ENCODE measurements around the gene LGALS13. TPM values are rescaled to one million over a fixed set of nuclear protein-coding genes. Genes with fewer than 3 reads are reported as not detected.

The LGALS13 gene, protein sequence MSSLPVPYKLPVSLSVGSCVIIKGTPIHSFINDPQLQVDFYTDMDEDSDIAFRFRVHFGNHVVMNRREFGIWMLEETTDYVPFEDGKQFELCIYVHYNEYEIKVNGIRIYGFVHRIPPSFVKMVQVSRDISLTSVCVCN
- not detected in 2 replicates for total RNA-seq

DNA sequence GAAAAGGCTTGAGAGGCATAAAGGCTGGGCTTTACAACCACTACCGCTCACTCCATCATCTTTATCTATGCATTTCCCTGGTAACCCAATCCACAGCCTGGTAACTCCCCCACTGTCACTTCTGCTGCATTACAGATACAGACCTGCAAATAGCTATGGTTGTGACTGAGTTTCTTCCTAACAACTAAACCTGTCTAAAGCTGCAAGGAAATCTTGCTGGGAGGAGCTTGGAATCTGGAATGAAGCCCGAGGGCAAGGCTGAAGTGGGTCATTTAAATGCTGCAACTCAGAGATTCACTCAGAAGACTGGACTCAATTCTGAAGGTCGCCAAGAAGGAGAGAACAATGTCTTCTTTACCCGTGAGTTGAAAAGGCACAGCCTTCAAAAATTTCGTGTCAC is at the start of gene LGALS13:
Gene LGALS13, plus strand, starts transcription at position 301 of the 400 bp plus-strand sequence. Its CDS starts 45 bp downstream, at position 346.
- DNase-seq (ENCODE audit: low read depth), result no peak
- H3K4me3 ChIP-seq (ENCODE audit: low read depth, low read length), result no peak within 1 kb of the TSS
- TF ChIP-seq, protein P1, sequence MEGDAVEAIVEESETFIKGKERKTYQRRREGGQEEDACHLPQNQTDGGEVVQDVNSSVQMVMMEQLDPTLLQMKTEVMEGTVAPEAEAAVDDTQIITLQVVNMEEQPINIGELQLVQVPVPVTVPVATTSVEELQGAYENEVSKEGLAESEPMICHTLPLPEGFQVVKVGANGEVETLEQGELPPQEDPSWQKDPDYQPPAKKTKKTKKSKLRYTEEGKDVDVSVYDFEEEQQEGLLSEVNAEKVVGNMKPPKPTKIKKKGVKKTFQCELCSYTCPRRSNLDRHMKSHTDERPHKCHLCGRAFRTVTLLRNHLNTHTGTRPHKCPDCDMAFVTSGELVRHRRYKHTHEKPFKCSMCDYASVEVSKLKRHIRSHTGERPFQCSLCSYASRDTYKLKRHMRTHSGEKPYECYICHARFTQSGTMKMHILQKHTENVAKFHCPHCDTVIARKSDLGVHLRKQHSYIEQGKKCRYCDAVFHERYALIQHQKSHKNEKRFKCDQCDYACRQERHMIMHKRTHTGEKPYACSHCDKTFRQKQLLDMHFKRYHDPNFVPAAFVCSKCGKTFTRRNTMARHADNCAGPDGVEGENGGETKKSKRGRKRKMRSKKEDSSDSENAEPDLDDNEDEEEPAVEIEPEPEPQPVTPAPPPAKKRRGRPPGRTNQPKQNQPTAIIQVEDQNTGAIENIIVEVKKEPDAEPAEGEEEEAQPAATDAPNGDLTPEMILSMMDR (conservative IDR thresholded peaks at IDR 0.05; ENCODE audit: low read depth, low read length), result no peak

DNA sequence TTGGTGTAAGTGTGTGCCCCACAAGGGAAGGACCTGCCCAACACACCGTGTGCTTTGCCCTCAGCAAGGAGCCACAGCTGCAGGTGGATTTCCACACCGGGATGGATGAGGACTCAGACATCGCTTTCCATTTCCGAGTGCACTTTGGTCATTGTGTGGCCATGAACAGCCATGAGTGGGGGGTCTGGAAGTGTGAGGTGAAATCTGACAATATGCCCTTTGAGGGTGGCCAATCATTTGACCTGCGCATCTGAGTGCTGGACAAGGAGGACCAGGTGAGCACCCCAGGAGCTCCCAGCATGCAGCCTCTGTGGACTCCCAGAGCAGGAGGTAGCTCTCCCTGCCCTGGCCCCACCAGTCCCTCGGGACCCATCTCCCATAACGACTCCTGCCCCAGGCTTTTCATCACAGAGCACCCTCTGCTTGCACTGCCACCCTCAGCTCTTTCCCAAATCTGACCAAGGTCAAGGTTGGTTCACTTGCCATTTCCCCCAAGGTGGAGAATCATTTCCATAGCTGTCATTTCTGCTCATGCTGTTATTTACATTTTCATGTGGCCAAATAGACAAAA is 49.2 kb upstream of the LGALS13 start:
- TF ChIP-seq, protein P1 (conservative IDR thresholded peaks at IDR 0.05; ENCODE audit: low read depth, low read length), result no peak
- no peak for DNase-seq (ENCODE audit: low read depth)

DNA sequence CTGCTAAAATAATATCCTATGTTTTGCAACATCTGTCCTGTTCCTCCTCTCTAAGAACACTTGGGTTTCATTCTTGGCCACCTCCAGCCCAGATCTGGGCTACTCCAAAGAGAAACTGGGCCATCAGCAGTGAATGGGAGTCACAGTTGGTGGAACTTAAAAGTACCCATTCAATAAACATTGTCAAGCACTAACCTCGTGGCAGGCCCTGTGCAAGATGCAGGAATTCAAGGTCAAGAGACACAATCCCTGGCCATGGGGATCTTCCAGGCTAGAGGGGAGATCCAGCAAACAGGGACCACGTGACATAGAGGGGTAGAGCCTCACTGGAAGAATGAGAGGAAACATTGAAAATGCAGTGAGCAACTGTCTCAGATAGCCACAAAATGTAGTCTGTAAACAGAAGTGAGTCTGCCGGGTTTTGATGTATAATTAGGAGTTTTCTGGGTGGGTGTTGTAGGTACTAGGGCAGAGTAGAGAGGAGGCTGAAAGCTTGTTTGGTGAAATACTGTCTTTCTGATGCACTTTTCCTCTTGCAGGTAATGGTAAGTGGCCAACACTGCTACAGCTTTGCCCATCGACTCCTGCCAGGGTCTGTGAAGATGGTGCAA is 47.5 kb upstream of the LGALS13 start:
- TF ChIP-seq, protein P1 (conservative IDR thresholded peaks at IDR 0.05; ENCODE audit: low read depth, low read length), result no peak
- no peak for DNase-seq (ENCODE audit: low read depth)
- no peak overlapping the region for H3K4me3 ChIP-seq (ENCODE audit: low read depth, low read length)

More for the DNA sequence above, 49.2 kb upstream of the LGALS13 start:
- no peak overlapping the region for H3K4me3 ChIP-seq (ENCODE audit: low read depth, low read length)

DNA sequence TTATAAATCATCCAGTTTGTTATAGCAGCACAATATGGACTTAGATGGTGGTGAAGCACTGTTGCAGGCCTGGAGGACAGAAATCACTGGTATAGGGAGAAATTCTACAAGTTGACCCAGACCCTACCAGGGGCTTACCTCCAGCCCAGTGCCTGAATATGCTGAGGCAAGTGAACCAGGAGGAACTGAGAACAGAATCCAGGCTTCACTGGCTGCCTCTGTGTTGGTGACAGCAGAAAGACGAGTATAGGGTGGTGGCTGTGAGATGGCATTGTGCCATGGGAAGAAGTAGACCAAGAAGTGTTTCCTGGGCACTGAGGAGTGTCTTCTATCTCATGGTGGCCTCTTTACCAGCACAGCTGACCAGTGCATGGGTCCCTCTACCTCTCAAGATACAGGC is 46.4 kb upstream of the LGALS13 start:
- H3K4me3 ChIP-seq (ENCODE audit: low read depth, low read length), result no peak overlapping the region
- no peak for DNase-seq (ENCODE audit: low read depth)
- TF ChIP-seq, protein P1 (conservative IDR thresholded peaks at IDR 0.05; ENCODE audit: low read depth, low read length), result no peak

DNA sequence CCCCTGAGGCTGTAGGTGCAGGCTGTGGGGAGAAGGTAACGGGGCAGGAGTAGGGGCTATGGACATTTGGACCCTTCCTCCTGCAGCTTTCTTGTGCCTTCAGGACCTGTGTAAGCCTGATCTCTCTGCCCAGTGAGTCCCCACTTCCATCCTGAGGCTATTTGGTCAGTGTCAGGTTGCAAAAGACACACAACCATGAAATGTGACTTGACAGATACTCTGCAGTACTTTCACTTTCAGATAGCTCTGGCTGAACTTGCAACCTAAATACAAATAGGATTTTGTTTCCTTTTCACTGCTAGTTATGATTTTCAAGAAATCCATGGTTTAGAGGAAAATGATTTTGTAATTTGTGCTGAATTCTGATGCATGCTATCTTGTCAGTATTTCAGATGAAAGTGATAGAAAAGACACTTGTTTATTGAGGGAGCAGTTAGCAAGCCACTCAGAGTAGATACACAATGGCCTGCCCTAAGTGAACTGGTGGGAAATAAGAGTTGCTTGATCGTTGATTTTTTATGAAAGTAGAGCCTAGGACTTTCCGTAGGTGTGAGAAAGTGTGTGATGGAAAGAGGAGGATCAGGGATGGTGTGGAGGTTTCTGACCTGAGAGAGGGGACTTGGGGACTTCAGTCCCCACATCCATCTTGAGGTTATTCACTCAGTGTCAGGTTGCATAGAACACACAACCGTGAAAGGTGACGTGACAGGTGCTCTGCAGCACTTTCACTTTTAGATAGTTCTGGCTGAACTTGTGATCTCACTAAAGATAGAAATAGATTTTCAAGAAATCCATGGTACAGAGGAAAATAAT is 44.3 kb upstream of the LGALS13 start:
- H3K4me3 ChIP-seq (ENCODE audit: low read depth, low read length), result no peak overlapping the region
- no peak for DNase-seq (ENCODE audit: low read depth)
- TF ChIP-seq, protein P1 (conservative IDR thresholded peaks at IDR 0.05; ENCODE audit: low read depth, low read length), result no peak

DNA sequence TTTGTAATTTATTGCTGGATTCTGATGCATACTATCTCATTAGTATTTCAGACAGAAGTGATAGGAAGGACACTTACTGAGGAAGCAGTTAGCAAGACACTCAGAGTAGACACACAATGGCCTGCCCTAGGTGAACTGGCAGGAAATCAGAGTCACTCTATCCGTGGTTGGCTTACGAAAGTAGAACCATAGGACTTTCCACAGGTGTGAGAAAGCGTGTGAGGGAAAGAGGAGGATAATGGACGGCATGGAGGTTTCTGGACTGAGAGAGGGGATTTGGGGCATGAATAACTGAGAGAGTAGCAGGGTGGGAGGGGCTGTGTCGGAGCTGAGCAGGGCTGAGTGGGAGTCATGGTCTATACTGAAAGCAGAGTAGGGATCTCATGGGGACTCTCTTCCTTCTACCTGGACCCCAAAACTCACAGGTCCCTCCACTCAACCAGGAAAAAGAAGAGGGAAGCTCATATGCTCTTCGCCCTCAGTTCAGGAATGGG is 43.7 kb upstream of the LGALS13 start:
- no peak overlapping the region for H3K4me3 ChIP-seq (ENCODE audit: low read depth, low read length)
- DNase-seq (ENCODE audit: low read depth), result no peak
- TF ChIP-seq, protein P1 (conservative IDR thresholded peaks at IDR 0.05; ENCODE audit: low read depth, low read length), result no peak
